ENCODE results near the gene NUDT8.
A peak's percentile ranks its signal among the peaks of the same experiment; 100 is the strongest.
"Not testable (repeated sequence)": the region's sequence is repeated elsewhere in the genome, so short reads cannot be mapped to it uniquely, and the experiment has no call there.

The NUDT8 gene, protein sequence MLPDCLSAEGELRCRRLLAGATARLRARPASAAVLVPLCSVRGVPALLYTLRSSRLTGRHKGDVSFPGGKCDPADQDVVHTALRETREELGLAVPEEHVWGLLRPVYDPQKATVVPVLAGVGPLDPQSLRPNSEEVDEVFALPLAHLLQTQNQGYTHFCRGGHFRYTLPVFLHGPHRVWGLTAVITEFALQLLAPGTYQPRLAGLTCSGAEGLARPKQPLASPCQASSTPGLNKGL

DNA sequence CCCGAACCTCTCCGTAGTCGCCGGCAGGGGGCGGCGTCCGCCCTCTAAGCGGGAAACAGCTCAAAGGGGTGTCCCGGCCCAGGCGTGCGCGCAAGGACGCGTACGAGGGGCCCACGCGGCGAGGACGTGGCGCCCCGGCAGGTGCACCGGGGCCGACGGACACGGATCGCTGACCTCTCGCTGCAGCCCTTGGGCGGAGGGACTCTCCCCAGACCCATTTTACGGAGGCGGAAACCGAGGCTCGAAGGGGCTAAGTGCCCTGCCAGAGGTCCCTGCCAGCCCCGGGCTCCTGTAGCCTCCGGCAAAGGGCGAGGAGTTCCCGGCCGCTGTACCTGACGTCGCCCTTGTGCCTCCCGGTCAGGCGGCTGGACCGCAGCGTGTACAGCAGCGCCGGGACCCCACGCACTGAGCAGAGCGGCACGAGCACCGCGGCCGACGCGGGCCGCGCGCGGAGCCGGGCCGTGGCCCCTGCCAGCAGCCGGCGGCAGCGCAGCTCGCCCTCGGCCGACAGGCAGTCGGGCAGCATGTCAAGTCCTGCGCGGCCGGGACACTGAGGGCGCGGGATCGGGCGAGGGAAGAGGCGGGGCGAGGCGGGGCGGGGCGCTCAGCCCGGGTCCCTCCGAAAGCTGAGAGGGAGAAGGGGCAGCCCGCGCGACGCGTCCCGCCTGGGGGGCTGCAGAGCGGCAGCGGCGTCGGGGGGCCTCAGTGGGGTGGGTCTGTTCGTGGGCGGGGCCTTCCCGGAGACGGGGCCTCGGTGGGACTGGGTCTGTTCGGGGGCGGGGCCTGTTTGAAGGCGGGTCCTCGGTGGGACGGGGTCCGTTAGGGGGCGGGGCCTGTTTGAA is at the start of gene NUDT8:
Gene NUDT8, minus strand, starts transcription at position 552 of the 842 bp plus-strand sequence. Its CDS starts 26 bp downstream, at position 526.
- peak; percentile 94 for DNase-seq

DNA sequence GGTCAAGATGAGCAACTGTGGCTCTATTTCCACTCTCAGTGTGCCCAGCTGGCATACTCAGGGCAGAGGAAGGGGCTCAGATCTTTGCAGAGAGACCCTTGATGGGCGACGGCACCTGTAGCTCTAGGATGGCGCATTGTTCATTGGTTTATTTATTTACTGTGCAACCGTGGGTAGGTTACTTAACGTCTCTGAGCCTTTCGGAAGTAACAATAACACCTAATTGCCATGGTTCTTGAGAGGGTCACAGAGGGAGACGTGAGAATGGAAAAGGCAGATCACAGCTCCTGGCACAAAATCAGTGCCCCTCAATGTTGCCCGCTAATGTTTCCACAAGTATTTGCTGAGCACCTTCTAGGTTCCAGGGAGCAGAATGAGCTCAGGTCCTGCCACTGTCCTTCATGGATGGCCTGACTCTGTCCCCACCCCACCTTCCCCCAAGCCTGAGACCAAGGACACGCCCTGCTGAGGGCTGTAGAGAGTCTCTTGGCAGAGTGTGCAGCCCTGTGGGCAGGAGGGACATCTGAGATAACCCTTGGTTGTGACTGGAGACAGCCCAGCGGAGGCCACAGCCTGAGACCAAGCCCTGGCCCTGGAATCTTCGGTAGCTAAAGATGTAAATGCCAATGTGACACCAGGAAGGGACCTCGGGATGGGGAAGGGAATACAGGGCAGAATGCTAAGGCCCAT is 45.5 kb upstream of the NUDT8 start:
- DNase-seq = no peak

DNA sequence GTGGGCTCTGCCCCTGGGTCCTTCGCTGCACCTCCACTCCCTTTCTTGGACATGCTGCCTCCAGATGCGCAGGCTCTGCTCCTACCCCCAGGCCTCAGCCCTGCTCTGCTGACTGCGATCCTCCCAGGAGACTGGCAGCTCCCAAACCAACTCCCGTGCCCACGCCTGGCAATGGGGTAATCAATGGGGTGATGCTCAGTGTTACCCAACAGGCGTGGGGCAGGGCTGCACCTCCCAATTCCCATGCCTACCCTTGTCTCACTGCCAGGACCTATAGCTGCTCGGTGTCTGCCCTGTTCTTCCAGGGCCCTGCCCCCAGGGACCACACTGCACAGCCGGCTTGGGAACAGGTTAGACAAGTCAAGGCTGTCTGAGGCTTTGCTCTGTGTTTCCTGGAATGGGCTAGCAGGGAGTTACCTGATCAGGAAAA is 44.7 kb upstream of the NUDT8 start, which contains the start of gene ALDH3B2:
Gene ALDH3B2, minus strand, starts transcription at position 182 of the 430 bp plus-strand sequence. CDS start 7,688 bp downstream, outside the sequence.
- no peak for DNase-seq

DNA sequence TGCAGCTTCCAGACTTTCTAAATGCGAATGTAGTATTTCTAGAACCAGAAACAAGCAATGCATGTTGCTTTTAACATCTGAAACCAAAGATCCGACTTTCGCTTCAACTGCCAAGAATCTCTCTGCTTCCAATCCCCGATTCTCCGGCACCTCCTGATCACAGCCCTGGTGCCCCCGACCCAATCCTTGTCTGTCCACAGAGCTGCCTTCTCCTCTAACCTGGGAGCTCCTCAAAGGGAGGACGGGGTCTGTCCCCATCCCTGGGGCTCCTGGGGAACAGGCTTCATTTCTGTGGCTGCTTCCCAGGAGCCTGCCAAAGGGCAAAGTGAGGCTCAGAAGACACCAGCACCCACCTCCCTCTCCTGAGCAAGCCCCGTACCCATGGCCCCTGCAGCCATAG is 44.2 kb upstream of the NUDT8 start:
- no peak for DNase-seq

DNA sequence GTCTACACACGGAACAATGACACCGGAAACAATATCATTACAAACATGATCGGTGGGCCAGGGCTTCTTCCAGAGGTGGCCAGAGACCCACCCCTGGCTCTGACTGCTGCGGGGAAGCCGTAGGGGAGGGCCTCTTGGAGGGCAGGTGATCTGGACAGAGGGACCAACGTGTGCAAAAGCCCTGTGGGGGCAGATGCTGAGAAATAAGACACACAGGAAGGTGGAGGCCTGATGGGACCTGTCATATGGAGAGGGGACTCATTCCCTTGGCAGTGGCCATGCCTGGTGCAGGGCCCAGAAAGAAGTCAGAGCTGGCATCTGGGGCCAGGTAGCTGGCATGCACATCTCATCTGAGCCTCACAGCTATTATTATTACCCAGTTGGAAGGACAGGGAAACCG is 43.6 kb upstream of the NUDT8 start:
- DNase-seq = no peak

DNA sequence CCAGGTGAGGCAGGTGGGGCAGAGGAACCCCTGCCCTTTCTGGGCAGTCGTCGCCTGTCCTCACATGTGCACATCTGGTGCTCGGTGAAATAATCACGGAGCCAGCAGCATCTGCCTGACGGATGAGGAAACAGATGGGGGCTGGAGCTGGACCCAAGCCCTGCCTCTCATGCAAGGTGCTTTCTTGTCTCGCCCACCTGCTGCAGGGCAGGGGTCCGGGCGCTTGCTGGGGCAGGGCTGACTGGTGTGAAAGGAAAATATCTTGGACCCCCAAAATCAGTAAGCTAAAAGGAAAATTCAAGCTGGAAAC is 41.4 kb upstream of the NUDT8 start:
- no peak for DNase-seq

DNA sequence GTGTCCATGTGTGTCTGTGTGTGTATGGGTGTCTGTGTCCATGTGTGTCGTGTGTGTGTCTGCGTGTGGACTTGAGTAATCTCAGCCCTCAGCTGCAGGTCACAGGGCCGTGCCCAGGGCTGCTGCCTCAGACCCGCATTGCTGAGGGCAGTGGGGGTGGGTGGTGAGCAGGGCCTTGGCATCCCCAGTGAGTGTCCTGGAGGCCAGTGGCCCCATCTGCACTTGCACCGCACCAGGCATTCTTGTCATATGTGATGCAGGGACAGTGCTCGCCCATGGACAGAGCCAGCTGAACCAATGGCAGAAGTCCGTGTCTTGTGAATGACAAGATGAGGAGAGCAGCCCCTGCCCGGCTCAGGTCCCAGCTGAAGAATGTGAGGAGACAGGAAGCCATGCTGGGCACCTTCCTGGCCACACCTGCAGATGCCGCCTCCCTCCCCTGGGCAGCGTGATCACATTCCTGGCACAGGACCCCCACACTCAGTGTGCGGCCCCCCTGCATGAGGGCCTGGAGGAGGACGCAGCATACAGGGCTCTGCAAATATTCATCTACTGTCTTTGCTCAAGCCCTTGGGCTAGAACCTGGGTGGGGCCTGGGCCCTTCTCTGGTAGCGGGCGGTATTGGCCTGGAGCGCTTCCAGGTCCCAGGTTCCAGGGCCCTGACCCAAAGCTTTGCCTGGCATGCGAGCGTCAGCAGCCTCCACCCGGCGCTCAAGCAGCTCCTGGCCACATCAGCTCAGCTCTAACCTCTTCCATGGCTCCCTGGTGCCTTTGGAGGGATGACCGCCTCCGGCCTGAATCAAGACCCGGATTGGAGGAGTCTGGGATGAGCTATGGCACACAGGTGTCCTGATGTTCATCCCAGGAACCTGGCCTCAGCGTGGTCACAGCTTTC is 40.8 kb upstream of the NUDT8 start:
- DNase-seq = no peak

DNA sequence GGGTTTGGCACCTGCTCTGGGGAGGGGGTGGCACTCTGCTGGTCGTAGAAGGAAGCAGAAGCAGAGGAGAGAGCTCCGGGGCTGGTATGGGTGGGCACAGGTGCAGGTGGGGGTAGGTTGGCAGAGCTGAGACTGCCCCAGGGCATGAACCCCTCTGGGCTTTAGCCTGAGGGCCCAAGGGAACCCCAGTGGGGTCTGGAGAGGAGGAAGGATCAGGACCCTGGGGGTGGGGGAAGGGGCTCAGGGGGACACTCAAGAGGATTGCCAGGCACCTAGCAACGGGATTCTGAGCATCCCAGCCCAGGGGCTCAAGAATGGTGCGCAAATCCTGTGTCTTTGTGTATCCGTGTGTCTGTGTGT is 38.4 kb upstream of the NUDT8 start:
- DNase-seq = no peak

DNA sequence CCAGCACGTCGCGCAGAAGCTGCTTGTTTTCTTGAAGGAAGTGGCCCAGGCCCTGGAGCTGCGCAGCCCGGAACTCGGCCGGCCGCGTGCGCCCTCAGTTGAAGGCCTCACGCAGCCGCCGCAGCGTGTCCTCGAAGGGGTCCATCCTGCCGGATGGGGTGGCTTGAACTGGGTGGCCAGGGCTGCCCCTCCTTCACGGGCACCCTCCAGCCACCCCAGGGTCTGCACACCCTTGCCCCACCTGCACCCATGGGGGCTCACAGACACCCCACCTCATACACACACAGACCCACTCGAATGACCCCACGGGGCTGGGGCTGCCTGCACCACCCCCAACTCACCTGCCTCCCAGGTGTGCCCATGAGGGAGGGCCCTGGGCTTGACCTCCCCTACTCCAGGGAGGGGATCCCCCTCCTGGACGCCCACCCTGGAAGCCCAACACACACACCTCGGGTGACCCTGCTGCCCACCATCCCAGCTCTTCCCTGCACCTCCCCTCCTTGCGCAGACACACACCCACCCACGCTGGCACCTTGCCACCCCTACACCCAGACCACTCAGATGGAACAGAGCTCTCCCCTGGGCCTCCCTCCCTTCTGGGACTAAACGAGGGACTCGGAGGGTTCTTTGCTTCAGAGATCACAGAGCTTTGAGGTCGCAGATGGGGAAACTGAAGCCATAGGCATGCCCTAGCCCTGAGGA is 37.9 kb upstream of the NUDT8 start:
- DNase-seq = no peak

DNA sequence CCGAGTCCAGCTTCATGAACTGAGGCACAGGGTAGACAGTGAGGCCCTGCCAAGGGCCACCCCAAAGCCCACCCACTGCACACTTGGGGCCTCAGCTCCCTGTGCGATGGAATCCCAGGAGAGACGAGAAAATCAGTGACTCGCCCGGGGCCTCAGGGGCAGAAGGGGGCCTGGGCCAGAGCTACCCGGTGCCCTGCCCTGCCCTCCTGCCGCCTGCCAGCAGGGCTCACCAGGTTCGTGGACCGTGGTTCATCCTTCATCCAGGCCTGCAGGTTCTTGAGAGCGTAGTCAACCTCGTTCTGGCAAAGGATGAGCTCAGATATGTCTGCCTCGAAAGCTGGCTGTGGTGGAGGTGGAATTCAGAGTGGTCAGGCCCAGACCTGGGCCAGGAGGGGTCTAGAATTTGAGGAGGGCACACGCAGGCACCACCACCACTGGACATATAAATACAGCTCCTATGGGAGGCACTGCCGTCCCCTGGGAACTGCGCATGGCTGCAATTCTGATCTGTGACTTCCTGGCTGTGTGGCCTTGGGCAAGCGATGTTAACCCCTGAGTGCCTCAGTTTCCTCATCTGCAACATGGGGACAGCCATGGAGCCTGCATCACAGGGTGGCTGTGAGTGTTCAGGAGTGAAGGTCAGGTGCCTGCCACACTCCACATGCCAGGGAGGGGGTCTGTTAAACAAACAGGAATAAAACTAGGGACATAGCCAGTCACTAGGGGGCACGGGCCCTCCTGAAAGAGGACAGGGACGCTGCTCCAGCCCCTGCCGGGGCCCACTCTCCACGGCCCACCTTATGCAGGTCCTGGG is 37.1 kb upstream of the NUDT8 start:
- no peak for DNase-seq

DNA sequence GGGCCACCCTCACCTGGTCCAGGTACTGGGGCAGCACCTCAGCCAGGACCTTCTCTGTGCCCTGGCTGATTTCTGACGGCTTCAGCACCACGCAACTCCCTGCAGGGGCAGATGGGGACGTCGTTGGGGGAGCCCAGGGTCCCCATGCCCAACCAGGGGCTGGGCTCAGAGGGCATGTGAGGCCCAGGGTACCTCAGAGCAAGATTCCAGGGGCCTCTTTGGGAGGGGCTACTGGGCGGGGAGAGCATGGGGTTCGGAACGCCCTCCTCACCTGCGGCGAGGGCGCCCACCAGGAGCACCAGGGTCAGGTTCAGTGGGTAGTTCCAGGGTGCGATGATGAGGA is 36.5 kb upstream of the NUDT8 start:
- no peak for DNase-seq

DNA sequence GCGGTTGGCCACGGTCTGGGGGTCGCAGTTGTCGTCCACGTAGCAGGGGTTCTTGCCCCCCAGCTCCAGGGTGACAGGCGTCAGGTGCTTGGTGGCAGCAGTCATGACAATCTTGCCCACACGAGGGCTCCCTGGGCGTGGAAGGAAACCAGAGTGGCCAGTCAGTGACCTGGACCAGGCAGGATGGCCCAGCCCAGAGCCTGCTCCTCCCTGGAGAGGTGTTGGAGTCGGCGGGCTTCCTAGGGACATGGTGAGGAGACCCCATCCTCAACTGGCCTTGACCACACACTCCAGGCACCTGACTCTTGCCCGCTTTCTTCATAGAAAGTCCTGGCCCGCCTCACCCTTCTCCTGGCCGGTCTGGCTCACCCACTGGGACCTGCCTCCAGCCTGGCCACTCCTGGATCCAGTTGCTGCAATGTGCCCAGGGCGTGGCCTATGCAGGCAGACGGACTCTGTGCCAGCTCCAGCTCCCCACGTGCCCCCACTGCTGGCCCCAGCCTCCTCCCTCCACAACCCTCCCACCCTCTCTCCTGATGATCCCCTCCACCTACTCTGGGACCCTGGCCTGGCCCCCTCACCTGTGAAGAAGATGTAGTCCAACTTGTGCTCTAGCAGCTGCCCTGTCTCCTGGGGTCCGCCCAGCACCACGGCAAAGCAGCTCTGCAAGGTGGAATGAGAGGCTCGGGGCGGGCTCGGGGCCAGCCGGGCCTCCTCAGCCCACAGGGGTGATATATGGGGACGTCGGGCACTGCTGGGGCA is 36.0 kb upstream of the NUDT8 start:
- no peak for DNase-seq

DNA sequence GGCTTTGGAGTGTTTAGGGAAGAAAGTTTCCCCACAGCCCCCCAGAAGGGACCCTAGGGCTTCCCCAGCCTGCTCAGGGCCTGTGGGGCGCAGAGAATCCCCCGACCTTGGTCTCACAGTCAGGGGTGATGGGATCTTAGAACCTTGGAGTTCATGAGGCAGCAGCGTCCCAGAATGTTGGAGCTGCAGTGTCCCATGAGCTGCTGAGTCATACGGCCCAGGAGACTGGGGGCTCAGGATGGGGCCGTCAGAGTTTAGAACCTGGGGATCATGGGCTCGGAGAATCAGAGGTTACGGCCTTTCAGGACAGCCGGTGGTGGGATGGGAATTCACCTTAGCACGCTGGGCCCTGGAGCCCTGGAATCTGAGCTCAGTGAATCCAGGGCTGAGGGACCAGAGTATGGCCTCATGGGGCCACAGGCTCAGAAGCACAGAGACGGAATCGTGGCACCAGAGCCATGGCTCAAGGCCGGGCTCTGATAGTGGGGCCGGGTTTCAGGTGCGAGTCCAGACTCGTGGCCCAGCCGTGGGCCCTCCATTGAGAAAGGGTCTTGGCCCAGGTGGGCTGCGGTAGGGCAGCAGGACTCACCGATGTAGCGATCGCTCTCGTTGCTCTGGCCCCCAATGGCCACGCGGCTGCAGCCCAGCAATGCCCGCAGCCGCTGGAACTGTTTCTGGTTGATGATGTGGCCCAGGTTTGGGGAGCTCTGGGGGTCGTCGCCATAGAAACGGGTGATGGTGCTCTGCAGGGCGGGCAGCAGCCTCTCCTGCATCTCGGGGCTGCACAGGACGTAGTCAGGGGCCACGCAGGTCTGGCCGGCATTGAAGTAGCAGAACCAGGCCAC is 35.2 kb upstream of the NUDT8 start:
- no peak for DNase-seq

DNA sequence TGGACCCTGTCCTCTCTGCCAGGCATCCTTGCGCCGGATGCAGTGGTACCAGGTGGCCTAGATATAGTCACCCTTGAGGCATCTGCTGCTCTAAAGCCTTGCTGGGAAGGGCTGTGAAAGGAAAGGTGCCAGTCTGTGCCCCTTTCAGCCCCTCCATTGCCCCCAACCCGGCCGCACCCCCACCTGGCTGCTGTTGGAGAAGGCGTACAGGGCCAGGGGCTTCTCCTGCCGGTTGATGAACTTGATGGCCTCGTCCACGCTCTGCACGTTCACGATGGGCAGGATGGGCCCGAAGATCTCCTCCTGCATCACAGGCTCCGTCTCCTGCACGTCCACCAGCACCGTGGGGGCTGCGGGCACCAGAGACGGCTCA is 34.5 kb upstream of the NUDT8 start:
- DNase-seq = no peak

DNA sequence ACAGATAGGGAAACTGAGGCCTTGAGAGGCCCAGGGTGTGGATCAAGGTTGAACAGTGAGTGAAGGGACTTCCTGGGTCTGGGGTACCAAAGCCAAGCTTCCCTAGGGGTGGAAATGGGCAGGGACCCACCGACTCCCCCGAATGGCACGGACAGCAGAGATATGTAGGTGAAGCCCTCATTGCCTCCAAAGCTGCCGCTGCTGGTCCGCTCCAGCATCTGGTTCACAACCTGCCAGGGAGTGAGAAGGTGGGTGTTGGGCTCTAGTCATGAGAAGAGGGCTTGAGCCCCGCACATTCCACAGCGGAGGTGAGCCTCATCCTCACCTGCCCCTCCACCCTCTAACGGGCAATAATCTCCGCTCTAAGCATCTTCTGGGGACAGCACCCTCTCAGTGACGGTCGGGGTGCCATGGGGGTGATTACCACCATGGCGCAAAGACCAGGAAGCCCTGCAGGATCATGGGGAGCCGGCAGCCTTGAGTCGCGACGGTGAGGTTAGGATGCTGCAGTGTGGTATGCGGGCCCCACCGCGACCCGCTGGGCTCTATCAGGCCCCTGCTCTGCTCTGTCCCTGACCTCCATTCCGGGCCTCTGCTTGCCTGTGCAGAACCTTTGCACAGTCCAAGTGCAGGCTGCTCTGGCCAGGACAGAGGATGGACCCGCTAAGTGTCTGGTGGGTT is 33.9 kb upstream of the NUDT8 start:
- DNase-seq = no peak

DNA sequence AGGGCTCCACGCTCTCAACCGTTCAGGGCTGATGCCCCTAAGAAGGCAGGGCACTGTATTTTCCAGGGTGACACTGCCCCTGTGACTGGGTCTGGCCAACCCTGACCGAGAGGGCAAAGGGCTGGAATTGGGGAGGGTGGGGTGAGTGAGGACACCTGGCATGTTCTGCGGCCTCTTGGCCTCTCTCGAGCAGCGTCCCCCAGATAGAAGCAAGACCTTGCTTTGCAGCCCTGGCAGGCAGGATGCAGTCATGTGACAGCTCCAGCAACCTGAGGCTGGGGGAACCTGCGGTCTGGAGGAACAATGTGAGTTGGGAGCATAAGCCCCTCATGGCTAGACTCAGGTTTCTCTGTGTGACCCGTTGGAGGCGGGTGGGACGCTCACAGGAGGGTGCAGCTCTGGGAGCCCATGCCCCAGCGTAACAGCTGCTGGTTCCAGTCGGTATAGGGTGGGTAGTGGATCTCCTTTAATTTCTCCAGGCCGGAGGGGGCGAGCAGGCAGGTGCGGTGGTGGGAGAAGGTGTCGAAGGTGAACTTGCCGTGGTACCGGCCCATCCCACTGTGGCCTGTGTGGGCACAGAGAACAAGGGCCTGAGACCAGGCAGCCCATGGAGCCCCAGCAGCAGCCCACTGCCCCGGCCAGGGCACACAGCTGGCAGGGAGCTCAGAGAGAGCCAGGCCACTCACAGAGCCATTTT is 33.2 kb upstream of the NUDT8 start:
- DNase-seq = no peak

DNA sequence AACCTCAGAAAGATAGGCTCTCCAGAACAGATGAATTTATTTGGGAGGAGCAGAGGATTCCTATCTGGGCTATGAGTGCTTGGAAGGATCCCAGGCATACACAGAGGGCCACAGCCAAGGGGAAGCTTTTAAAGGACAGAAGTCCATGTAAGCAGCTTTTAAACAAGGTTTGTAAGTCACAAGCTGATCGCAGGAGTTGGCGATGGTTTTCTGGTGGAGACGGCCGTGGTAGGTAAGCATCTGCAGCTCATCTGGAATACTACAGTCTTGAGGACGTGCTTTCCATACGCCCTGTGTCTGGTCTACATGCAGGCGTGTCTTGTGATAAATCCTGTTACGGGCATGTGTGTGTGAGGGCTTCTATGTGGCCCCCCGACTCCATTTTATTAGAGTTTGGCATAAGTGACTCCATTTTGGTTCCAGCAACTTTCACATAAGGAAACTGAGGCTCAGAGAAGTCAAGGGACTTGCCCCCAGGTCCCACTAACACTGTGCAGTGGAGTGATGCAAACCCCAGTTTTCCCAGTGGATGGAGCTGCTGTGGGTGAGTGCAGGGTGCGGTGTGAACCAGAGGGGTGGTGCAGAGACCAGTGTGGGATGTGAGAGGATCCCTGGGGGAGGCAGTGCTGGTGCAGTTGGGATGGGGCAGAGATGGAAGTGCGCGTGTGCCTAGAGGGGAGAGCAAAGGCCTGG is 32.6 kb upstream of the NUDT8 start:
- DNase-seq = no peak

DNA sequence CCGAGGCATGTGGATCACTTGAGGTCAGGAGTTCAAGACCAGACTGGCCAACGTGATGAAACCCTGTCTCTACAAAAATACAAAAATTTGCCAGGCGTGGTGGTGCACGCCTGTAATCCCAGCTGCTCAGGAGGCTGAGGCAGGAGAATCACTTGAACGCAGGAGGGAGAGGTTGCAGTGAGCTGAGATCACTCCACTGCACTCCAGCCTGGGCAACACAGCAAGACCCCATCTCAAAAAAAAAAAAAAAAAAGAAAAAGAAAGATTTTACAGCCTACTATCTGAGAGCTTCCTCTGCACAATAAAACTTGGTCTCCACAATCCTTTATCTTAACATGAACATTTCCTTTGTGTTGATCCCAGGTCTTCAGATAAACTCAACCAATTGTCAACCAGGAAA is 31.0 kb upstream of the NUDT8 start:
- DNase-seq = not testable (repeated sequence)
